ENCODE measurements around the gene RFPL4A. TPM values are rescaled to one million over a fixed set of nuclear protein-coding genes. Genes with fewer than 3 reads are reported as not detected.
A peak's percentile ranks its signal among the peaks of the same experiment; 100 is the strongest.

RFPL4A gene
- total RNA-seq, 1 donor from 2014 or later = 1.0 TPM

GRCh38 chr19:55801416-55801815, 42.5 kb downstream of the RFPL4A start:
- ATAC-seq = no peak

GRCh38 chr19:55802281-55802680, 43.4 kb downstream of the RFPL4A start:
- ATAC-seq (peak; percentile 55), DNase-seq (ENCODE audit: low spot score) (no peak)

More at GRCh38 chr19:55801416-55801815, 42.5 kb downstream of the RFPL4A start:
- no peak for DNase-seq (ENCODE audit: low spot score)

- DNase-seq (ENCODE audit: low spot score) = peak; percentile 82
- ATAC-seq = peak; percentile 98
These were observed 50.6 kb downstream of the RFPL4A start for GRCh38 chr19:55809381-55810058.

GRCh38 chr19:55811340-55811739, 52.4 kb downstream of the RFPL4A start:
- ATAC-seq (no peak), DNase-seq (ENCODE audit: low spot score) (no peak)

- no peak for DNase-seq (ENCODE audit: low spot score)
- ATAC-seq = no peak
These were observed 53.6 kb downstream of the RFPL4A start for GRCh38 chr19:55812449-55812848.

Other genes with a start within 250 kb of the RFPL4A start
- gene SBK2, start 222.0 kb upstream of the RFPL4A start, total RNA-seq = not detected
- gene SBK3, start 213.6 kb upstream of the RFPL4A start, total RNA-seq = not detected
- gene ZNF579, start 178.2 kb upstream of the RFPL4A start, total RNA-seq = 4.5 TPM
- 6.7 TPM for gene FIZ1, start 159.6 kb upstream of the RFPL4A start, total RNA-seq
- 13.2 TPM for gene ZNF524, start 158.8 kb upstream of the RFPL4A start, total RNA-seq
- gene ZNF865, start 153.4 kb upstream of the RFPL4A start, total RNA-seq = 8.1 TPM
- gene ZNF784, start 134.5 kb upstream of the RFPL4A start, total RNA-seq = 5.3 TPM
- gene ZNF580, start 118.1 kb upstream of the RFPL4A start, total RNA-seq = 7.5 TPM
- gene ZNF581, start 115.4 kb upstream of the RFPL4A start, total RNA-seq = 6.1 TPM
- 13.5 TPM for gene CCDC106, start 110.9 kb upstream of the RFPL4A start, total RNA-seq
- 61.7 TPM for gene U2AF2, start 104.1 kb upstream of the RFPL4A start, total RNA-seq
- gene EPN1, start 83.9 kb upstream of the RFPL4A start, total RNA-seq = 148 TPM
- not detected for gene NLRP9, start 20.7 kb upstream of the RFPL4A start, total RNA-seq
- not detected for gene RFPL4AL1, start 10.0 kb downstream of the RFPL4A start, total RNA-seq
- 0.30 TPM for gene NLRP11, start 72.9 kb downstream of the RFPL4A start, total RNA-seq
- not detected for gene NLRP4, start 77.4 kb downstream of the RFPL4A start, total RNA-seq
- not detected for gene NLRP13, start 173.2 kb downstream of the RFPL4A start, total RNA-seq
- not detected for gene NLRP8, start 188.7 kb downstream of the RFPL4A start, total RNA-seq
- not detected for gene NLRP5, start 227.7 kb downstream of the RFPL4A start, total RNA-seq

Data from left lobe of liver (tissue), 2 donors.